GM23248 (cell line): ENCODE data around the gene KCTD17. TPM values are rescaled to one million over a fixed set of nuclear protein-coding genes. Genes with fewer than 3 reads are reported as not detected.

Experiments
- DNase-seq: peaks from one replicate; pipeline ENCODE4 v3.0.0-alpha.2; 2015
- H2AFZ ChIP-seq: fragments of 200-600 bp; sonication (generic); 2 replicates; pipeline ENCODE4 v1.6.1; 2016; ENCODE audit warnings: antibody characterized with exemption
- H3F3A ChIP-seq: fragments of 200-600 bp; sonication (generic); 2 replicates; pipeline ENCODE4 v1.6.1; 2016; ENCODE audit warnings: mild to moderate bottlenecking, antibody characterized with exemption, mixed run types; ENCODE audit not compliant: insufficient read depth
- H3K27ac ChIP-seq: fragments of 200-600 bp; sonication (generic); 2 replicates; pipeline ENCODE4 v1.5.1; 2016; ENCODE audit warnings: mild to moderate bottlenecking
- H3K27me3 ChIP-seq: fragments of 200-600 bp; sonication (generic); replicated peaks from 2 replicates; pipeline ENCODE4 v1.6.1; 2016; ENCODE audit warnings: mild to moderate bottlenecking; ENCODE audit not compliant: insufficient read depth
- H3K36me3 ChIP-seq: fragments of 200-600 bp; sonication (generic); 2 replicates; pipeline ENCODE4 v1.6.1; 2016; ENCODE audit warnings: low read depth, mild to moderate bottlenecking
- H3K4me1 ChIP-seq: fragments of 200-600 bp; sonication (generic); 2 replicates; pipeline ENCODE4 v1.6.1; 2016; ENCODE audit warnings: mild to moderate bottlenecking; ENCODE audit not compliant: insufficient read depth
- H3K4me2 ChIP-seq: fragments of 200-600 bp; sonication (generic); one replicate; pipeline ENCODE4 v1.6.1; 2016; ENCODE audit warnings: mild to moderate bottlenecking; ENCODE audit not compliant: unreplicated experiment
- H3K4me3 ChIP-seq: fragments of 200-600 bp; sonication (generic); 2 replicates; pipeline ENCODE4 v1.5.1; 2016; ENCODE audit warnings: mild to moderate bottlenecking
- H3K79me2 ChIP-seq: fragments of 200-600 bp; sonication (generic); 2 replicates; pipeline ENCODE4 v1.6.1; 2016; ENCODE audit warnings: mild to moderate bottlenecking; ENCODE audit not compliant: insufficient read depth
- H3K9ac ChIP-seq: fragments of 200-600 bp; sonication (generic); 2 replicates; pipeline ENCODE4 v1.6.1; 2016; ENCODE audit warnings: mild to moderate bottlenecking
- H3K9me2 ChIP-seq: fragments of 200-600 bp; sonication (generic); 2 replicates; pipeline ENCODE4 v1.6.1; 2016; ENCODE audit warnings: mixed run types, mild to moderate bottlenecking, moderate library complexity; ENCODE audit not compliant: insufficient read depth
- H3K9me3 ChIP-seq: fragments of 200-600 bp; sonication (generic); one replicate; pipeline ENCODE4 v1.6.1; 2017; ENCODE audit warnings: low read depth
- H4K20me1 ChIP-seq: fragments of 200-600 bp; sonication (generic); 2 replicates; pipeline ENCODE4 v1.6.0; 2016; ENCODE audit not compliant: insufficient read depth
- EZH2 ChIP-seq: fragments of 200-600 bp; sonication (generic); IDR thresholded peaks from 2 replicates; pipeline ENCODE4 v1.6.1; 2018; ENCODE audit warnings: antibody characterized with exemption, mild to moderate bottlenecking; ENCODE audit not compliant: insufficient read depth, poor library complexity, severe bottlenecking
- EZH2phosphoT487 ChIP-seq: fragments of 200-600 bp; sonication (generic); IDR thresholded peaks from 2 replicates; pipeline ENCODE4 v1.6.1; 2018; ENCODE audit warnings: antibody characterized with exemption, moderate library complexity, mild to moderate bottlenecking, low read depth; ENCODE audit not compliant: insufficient read depth
- WGBS, 2 experiments: methylation state at CpG; one replicate each; pipeline ENCODE4 v1.1.6; 2015 to 2017; ENCODE audit warnings: low lambda C conversion rate in 2 of 2, low coverage in 1 of 2; ENCODE audit errors: missing lambda C conversion rate in 2 of 2; 5-methylcytosine and 5-hydroxymethylcytosine counted together
- in situ Hi-C: fragments of 300-500 bp; cut with MboI; formaldehyde crosslinking; loops from 2 replicates; pipeline ENCODE4 v1.15.0; 2020
- polyA plus RNA-seq: library from polyadenylated mRNA; unstranded; fragments of >200 nt; fragmentation: Nextera tagmentation; extraction: Ambion mirVana; gene quantifications from 2 replicates; pipeline ENCODE4 v1.2.1, GENCODE V29; 2016
- total RNA-seq: library from RNA; depleted of rRNA; stranded (reverse); fragments of >200 nt; shearing (Covaris generic); gene quantifications from 2 replicates; pipeline ENCODE4 v1.2.3, GENCODE V29; 2014

KCTD17 gene
- total and polyA plus RNA-seq, 2 experiments from 2014 or later = 41.6 to 59.6 TPM

GRCh38 chr22:37008365-37008764 is 43.2 kb upstream of the KCTD17 start:
- TF ChIP-seq EZH2phosphoT487 = no peak
- no peak for TF ChIP-seq EZH2
- Histone ChIP-seq H3K27me3 (peaks cover 28% of the 10 kb centered on the region), H2AFZ (no peak overlapping the region), H3K79me2 (no peaks in the 10 kb centered on the region), H3K9me2 (no peaks in the 10 kb centered on the region), H3K36me3 (no peaks in the 10 kb centered on the region), H3K4me3 (no peak overlapping the region), H3F3A (no peaks in the 10 kb centered on the region), H3K9me3 (no peaks in the 10 kb centered on the region), H3K4me1 (no peaks in the 10 kb centered on the region), H3K9ac (no peak overlapping the region), H3K4me2 (no peak overlapping the region), H4K20me1 (no peaks in the 10 kb centered on the region), H3K27ac (no peak overlapping the region)
- WGBS, 2 experiments = 56 to 62% methylated on average over 2 of the region's 2 CpGs
- in situ Hi-C loops = no loop called here
- no peak for DNase-seq

DNA sequence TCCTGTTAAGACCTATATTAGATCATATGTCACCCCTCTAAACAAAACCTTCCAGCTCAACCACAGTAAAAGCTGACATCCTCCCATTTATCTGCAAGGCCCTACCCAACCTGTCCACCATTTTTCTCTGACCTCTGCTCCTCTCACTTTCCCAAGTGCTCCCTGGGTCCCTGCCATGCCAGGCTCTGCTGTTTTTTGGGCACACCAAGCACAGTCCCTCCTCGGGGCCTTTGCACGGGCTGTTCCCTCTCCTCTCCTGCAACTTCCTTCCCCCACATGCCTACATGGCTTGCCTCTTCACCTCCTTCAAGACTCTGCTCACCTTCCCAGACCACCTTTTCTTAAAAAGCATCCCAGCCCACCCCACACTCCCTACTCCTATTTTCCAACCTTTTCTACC is 42.1 kb upstream of the KCTD17 start:
- in situ Hi-C loops = no loop called here
- WGBS, 2 experiments = 74 to 81% methylated on average over 2 of the region's 2 CpGs
- H3K36me3 ChIP-seq = no peaks in the 10 kb centered on the region

DNA sequence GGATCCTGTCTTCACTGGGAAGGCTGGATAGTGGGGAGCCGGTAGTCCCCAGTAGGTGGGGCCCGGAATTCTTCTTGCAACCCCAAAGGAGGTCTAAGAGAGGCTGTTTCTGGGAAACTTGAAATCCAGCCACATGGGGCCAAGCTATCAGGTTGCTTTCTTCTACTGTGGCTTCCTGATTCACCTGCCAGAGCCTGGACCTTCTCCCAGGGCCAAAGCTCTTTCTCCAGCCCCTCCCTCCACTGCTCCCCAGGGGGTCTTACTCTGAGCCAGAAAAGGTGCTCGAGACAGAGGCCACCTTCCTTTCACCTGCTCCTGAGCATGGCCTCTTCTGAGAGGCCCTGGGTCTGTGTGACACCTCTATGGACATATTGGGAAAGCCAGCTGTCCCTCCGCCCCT is 41.4 kb upstream of the KCTD17 start:
- no peaks in the 10 kb centered on the region for H3K9me2 ChIP-seq
- no peaks in the 10 kb centered on the region for H3K36me3 ChIP-seq
- no peaks in the 10 kb centered on the region for H3F3A ChIP-seq
- 54 to 65% methylated on average over 4 of the region's 4 CpGs for WGBS, 2 experiments
- H3K4me2 ChIP-seq = no peak overlapping the region
- no peaks in the 10 kb centered on the region for H4K20me1 ChIP-seq
- in situ Hi-C loops = no loop called here
- no peak overlapping the region for H3K9ac ChIP-seq
- H3K27me3 ChIP-seq = peaks cover 26% of the 10 kb centered on the region
- no peak overlapping the region for H3K4me3 ChIP-seq
- DNase-seq = no peak
- H3K4me1 ChIP-seq = no peaks in the 10 kb centered on the region
- H3K79me2 ChIP-seq = no peaks in the 10 kb centered on the region
- no peak overlapping the region for H2AFZ ChIP-seq
- H3K27ac ChIP-seq = no peak overlapping the region
- no peaks in the 10 kb centered on the region for H3K9me3 ChIP-seq
- TF ChIP-seq EZH2phosphoT487 (no peak), EZH2 (no peak)

More for the DNA sequence above, 42.1 kb upstream of the KCTD17 start:
- TF ChIP-seq EZH2 (no peak), EZH2phosphoT487 (no peak)
- Histone ChIP-seq H3K9me2 (no peaks in the 10 kb centered on the region), H3K4me2 (no peak overlapping the region), H3K4me1 (no peaks in the 10 kb centered on the region), H4K20me1 (no peaks in the 10 kb centered on the region), H3F3A (no peaks in the 10 kb centered on the region), H3K27ac (no peak overlapping the region), H3K4me3 (no peak overlapping the region), H2AFZ (no peak overlapping the region), H3K79me2 (no peaks in the 10 kb centered on the region), H3K9me3 (no peaks in the 10 kb centered on the region), H3K9ac (no peak overlapping the region), H3K27me3 (peaks cover 28% of the 10 kb centered on the region)
- no peak for DNase-seq

DNA sequence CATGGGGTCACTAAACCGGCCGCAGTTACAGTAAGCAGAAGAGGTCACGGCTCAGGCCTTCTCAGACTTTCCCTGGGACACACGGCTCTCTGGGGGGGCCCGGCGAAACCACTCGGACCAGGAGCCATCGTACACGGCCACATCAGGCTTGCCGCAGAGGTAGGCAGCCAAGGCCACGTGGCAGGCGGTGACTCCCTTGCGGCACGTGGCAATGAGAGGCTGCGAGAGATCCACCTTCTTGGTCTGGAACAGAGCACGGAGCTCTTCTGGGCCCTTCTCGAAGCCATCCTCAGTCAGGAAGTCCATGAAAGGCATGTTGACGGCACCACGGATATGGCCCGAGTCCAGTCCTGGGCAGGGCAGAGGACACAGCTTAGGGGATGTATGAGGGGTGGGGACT is 40.6 kb upstream of the KCTD17 start:
- in situ Hi-C loops = no loop called here
- Histone ChIP-seq H4K20me1 (no peaks in the 10 kb centered on the region), H3K27me3 (peaks cover 18% of the 10 kb centered on the region), H3K79me2 (no peaks in the 10 kb centered on the region), H3K4me3 (no peak overlapping the region), H3K36me3 (no peaks in the 10 kb centered on the region), H3K4me2 (no peak overlapping the region), H3K27ac (no peak overlapping the region), H3K9me3 (no peaks in the 10 kb centered on the region), H3K9ac (no peak overlapping the region), H3K4me1 (no peaks in the 10 kb centered on the region), H2AFZ (no peak overlapping the region), H3K9me2 (no peaks in the 10 kb centered on the region), H3F3A (no peaks in the 10 kb centered on the region)
- no peak for TF ChIP-seq EZH2phosphoT487
- TF ChIP-seq EZH2 = no peak
- WGBS, 2 experiments = 89 to 90% methylated on average over 20 of the region's 20 CpGs
- no peak for DNase-seq

GRCh38 chr22:37011472-37011871 is 40.1 kb upstream of the KCTD17 start:
- Histone ChIP-seq H3K27ac (no peak overlapping the region), H2AFZ (no peak overlapping the region), H3K79me2 (no peaks in the 10 kb centered on the region), H3K4me3 (no peak overlapping the region), H3K9me3 (no peaks in the 10 kb centered on the region), H3F3A (no peaks in the 10 kb centered on the region), H3K36me3 (no peaks in the 10 kb centered on the region), H3K9ac (no peak overlapping the region), H4K20me1 (no peaks in the 10 kb centered on the region), H3K4me2 (no peak overlapping the region), H3K27me3 (peaks cover 14% of the 10 kb centered on the region; the same call in 1 of the 2 replicates), H3K9me2 (no peaks in the 10 kb centered on the region), H3K4me1 (no peaks in the 10 kb centered on the region)
- DNase-seq = no peak
- 89% methylated on average over 3 of the region's 3 CpGs for WGBS, 2 experiments
- in situ Hi-C loops = no loop called here
- TF ChIP-seq EZH2 = no peak
- TF ChIP-seq EZH2phosphoT487 = no peak
